HG03565 (cell line): Measurements from ENCODE around the gene KEL.

Source experiments
- ATAC-seq: cut with Tn5 transposase; IDR thresholded peaks from one replicate; pipeline ENCODE4 v1.9.1; 2021; ENCODE audit warnings: mild to moderate bottlenecking, moderate library complexity; ENCODE audit not compliant: unreplicated experiment

KEL gene

DNA sequence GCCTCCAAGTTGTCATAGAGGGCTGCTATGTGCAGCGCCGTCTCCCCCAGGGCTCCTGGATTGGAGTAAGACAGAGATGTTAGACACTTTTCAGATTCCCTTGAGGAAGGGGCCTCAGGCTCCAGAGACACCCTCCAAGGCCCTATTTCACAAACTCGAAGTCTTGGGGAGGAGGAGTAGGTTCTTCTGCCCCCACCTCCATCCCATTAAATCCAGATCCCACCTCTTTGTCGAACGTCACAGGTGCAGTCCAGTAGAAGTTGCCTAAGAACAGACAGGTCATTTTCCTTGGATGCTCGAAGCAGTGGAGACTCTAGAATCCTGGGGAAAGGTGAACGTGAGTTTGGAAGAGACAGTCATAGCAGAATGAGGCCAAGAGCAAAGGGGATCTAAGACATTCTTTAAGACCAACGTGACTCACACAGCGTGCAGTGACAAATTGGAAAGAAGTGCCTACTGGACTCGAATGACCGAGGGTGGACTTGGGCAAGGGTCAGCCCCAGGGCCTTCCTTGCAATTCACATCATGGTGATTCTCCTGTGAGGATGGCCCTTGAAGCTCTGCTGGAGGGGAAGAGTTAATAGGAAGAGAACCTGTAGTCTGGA lies 31.9 kb downstream of the KEL start:
- ATAC-seq = no peak

DNA sequence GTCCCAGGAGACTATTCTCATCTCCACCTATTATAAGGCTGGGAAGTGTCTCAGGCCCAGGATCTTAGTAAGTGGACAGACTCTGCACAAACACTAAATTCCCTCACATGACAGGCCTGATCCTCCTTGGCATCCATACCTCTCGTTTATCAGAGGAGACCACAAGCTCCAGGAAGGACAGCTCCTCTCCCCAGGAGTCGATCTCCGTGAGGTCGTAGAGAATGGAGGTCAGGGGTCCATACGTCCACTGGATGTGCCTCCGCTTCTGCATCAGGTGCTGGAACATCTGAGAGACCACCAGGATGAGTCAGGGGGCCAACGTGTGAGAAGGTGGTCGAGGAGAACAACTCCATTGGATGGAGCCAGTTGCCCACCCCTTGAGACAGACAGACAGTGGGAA lies 34.2 kb downstream of the KEL start:
- ATAC-seq = no peak

DNA sequence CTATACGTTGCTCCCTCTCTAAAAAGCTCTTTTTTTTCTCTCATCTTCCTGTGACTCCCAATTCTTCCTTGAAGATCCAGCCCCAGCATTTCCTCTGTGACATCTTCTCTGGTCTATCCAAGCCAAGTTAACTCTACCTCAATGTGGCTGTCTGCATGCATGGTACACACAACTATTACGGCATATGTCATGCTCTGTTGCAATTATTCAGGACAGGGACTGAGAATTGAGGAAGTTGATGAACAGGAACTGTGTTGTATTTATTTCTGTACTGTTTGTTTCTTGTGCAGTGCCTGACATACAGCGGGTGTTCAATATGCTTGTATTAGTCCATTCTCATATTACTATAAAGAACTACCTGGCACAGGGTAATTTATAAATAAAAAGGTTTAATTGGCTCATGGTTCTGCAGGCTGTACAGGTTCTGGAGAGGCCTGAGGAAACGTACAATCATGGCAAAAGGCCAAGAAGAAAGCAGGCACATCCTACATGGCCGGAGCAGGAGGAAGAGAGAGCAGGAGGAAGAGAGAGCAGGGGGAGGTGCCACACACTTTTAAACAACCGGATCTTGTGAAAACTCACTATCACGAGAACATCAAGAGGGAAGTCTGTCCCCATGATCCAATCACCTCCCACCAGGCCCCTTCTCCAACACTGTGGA lies 34.9 kb downstream of the KEL start:
- ATAC-seq = no peak

DNA sequence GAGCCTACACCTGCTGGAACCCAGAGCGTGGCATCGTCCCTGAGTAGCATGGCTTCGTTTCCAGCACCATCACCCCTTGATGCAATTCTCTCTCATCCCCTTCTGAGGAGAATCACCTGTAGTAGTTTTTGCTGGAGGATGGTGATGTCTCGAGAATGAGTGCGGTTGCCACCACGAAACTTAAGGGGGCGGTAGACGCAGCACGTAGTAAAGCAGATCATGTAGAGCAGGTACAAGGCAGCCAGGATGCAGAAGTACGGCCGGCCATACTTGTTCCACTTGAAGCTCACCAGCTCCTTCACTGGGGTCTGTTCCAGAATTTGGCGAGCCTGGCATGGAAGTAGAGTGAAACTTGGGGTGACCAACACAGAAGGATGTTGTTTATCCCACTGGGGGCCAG lies 36.8 kb downstream of the KEL start:
- ATAC-seq = no peak

DNA sequence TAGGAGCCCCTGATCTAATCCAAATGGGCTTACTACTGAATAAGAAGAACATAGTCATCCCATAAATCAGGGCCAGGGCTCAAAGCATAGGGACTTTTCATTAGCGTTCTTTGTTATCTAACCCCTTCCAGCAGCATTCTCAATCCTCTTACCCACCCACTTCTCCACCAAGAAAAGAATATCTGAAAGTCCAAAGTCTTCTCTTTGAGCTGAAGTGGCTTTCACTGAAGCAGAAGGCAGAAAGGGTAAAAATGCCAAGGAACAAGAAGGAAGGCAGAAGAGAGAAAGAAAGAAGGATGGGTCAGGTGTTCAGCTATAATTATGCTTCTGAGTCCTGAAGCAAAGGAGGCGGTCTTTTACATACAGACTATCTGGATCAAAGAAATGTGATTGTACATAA lies 38.8 kb downstream of the KEL start:
- ATAC-seq = no peak

DNA sequence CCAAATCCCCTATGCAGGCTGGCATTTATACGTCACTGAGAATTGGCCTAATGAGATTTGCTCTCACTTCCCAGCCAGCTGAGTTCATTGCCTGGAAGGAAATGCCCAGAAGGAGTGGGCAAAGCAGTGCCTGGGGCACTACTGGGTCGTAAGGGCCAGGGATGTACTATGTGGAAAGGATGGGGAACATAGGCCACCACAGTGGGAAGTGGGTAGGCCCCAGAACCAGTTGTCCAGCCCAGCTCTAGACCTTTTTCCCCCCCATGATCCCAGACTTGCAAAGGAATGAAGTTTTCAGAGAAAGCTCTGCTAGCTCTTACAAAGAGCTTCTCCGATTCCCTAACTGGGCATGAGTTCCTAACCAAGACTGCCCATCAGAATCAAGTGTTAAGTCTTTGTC lies 42.5 kb downstream of the KEL start:
- no peak for ATAC-seq

DNA sequence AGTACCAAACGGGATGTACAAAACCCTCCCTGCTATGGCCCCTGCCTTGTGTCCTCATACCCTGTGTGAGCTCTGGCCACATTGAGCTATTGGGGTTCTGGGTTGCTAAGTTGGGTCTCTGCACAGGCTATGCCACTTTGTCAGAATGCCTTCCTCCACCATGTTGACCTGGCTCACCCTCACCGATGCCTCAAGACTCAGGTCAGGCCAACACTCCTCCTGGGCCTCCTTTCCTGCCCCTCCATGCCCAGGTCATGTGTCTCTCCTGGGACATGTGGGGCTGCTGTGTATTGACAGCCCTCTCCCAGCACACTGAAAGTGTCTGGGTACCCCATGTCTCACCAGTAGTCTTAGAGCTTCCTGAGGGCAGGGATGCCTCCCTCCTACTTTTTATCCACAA lies 43.3 kb downstream of the KEL start:
- ATAC-seq = no peak

DNA sequence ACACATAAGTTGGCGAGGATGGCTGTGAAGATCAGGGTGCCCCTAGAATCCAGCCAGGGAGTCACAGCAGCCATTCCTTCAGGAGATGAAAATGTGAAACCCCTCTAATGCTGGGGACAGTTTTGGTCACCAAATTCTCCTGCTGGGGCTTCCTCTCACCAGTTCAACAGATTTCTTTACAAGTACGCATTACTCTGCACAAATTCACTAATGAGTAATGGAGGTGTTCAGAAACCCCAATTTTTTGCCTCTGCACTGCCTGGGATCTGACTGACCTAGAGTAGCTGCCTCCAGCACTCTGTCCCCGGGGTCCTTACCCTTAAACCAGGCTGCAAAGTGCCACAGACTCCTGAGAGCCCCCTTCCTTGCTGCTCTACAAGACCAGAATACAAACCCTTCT lies 44.7 kb downstream of the KEL start:
- ATAC-seq = no peak

DNA sequence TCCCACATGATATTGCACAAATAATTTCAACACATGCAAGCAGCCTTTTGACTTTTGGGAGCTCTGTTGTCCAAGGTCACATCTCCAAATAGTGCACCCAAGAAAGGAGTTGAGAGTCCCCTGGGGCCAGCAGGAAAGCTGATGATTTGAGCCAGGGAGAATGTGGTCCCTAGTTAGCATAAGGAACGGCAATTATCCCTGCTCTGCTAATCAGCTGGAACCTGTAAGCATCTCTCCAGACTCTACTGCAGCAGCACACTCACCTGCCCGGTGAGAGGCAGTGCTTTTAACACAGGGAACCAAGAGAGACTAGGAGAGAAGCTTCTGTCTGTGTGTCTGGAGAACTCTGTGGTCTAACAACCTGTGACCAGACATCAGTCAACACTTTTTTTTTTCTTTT lies 45.7 kb downstream of the KEL start:
- ATAC-seq = no peak

DNA sequence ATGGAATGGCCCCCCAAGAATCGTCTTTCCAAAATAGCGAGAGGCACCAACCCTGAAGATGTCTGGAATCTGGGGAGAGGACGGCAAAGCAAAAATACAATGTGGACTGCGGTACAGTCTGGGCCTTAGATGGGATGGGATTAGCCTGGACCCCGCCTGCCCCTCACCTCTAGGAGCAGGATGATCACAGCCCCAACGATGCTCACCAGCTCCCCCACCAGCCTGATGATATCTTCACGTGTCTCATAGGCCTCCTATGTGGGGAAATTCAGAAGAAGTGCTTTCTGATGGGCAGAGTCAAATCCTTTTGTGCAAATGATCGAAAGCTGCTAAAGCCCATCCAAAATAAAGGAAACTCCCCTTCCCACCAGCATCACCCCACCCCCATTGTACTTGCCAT lies 46.8 kb downstream of the KEL start:
- ATAC-seq = no peak

DNA sequence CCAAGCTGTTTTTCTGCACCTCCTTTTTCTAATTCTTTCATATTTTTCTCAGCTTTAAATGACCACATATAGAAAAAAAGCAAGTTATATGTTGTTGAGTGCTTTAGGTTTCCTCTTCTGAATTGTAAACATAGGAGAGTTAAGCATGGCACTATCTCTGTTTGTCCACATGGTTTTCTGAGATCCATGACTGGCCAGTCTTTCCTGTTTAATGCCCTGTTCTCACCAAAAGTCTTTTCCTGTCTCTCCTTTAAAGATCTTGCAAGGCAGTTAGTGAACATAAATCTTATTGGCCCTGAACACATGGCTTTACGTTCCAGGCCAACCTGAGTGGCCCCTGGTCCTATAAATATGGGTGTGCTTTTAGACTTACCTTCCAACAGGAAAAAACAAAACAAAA lies 48.0 kb downstream of the KEL start:
- ATAC-seq = no peak

DNA sequence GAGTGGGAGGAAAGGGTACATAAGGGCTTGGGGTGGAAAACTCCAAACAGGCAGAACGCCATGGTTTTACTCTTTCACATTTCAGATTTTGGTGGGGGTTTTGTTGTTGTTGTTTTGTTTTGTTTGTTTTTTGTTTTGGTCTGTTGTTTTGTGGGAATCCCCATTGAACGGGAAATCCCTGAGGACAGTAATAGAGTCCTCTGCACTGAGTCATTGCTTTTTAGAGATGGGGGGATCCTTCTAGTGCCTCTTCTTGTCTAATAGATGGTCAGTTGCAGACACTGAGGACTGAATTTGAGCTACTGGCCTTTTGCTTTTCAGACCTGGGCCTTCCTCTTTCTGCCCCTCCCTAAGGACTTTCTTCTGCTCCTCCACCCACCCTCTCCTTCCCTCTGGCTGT lies 48.6 kb downstream of the KEL start:
- ATAC-seq = no peak

DNA sequence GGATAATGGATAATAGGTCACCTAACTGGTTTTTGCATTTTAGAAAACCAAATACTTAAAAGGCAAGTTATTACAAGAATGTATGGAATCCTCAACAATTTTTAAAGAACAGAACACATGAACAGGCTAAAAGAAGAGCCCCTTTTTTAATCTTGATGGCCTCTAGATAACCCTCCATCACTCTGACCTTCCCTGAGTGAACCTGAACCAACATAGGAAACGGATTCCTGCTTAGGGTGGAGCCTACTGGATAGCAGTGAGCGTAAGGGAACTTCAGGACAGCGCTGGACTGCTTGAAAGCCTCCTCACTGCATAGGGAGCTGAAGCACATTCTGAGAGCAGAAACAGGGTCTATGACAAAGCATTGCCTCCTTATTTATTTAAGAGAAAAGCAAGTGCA lies 49.1 kb downstream of the KEL start:
- ATAC-seq = no peak

DNA sequence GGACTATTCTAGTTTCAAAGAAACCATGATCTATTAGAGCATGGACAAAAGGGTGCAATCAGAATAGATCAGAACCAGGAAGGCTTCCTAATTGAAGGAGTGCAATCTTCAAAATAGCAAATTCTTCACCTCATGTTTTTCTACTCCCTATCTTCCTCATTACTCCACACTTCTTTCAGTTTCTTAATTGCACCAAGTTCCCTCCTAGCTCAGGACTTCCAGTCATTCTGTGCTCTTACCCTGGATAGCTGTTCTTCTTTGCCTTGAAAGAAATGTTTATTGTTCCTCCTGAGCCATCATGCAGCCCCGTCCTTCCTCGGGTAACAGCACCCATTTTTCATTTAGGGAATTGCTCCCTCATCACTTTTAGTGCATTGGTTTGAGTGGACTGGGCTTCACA lies 51.7 kb downstream of the KEL start:
- ATAC-seq = no peak

DNA sequence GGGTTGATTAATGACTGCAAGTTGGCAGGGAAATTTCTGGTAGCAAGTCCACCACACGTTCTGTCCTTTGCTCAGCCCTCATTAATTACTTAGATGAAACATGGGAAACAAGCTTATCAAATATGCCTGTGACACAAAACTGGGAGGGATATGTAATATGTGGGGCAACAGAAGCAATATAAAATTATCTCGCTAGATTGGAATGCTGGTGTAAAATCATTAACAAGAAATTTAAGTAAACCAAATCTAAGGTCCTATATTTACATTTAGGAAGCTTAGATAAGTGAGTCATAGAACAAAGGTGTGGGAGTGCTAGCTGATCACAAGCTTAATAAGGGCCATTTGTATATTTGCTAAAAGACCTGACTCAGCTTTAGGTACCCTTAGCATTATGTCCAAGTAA lies 52.1 kb downstream of the KEL start:
- no peak for ATAC-seq

DNA sequence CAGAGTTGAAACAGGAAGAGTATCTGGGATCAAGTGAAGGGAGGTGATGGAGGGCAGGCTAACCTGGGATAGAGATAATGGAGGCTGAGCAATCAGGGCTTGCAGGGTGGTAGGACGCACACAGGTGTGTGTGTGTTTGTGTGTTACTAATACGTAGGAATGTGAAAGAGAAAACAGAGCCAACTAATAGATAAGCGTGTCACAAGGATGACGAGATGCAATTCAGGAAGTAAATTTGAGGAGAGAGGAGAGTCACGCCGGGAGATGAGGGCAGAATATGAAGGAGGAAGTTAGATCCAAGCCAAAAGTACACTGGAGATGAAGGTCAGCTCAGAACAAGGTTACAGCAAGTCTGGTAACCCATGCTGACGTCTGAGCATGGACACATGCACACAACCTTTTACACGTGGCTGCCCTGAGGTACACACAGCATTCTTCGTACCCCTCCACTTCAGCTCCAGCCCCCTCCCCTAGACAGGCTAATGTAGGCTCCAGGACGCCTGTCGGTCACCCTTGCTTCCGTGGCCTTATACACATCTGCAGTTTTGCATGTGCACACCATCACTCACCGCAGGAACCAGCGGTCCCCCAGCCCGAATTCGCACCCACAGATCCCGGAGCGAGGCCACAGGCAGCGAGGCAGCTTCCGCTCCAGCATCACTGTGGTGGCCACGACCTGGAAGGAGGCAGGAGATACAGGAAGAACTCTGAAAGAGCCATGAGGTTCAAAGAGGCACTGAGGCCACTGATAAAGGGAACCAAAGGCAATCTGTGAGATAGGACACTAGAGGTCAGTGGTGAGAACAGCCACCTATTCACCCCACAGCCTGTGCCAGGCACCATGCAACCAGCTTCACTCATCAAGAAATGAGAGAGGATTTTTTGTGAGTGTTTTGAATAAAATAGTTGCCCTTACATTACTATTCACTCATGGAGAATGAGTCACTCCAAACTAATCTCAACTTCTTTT lies 53.0 kb downstream of the KEL start:
- no peak for ATAC-seq

DNA sequence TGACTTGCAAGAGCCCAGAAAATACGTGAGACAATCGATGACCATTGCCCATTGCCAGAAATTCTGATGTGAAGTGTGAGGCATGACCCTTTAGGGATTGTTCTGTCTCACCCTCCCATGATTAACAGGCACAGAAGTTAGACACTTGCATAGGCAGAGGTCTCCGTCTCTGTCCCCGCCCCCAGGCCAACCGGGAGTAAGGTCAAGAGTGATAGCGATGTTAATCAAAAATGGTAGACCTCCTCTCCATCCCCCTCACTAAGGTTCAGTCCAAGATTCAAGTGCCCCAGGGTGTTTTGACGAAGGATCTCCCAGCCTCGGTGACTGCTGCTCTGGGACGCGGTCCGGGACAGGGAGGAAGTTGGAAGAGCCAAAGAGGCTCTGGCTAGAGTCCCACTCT lies 53.9 kb downstream of the KEL start:
- ATAC-seq = no peak

DNA sequence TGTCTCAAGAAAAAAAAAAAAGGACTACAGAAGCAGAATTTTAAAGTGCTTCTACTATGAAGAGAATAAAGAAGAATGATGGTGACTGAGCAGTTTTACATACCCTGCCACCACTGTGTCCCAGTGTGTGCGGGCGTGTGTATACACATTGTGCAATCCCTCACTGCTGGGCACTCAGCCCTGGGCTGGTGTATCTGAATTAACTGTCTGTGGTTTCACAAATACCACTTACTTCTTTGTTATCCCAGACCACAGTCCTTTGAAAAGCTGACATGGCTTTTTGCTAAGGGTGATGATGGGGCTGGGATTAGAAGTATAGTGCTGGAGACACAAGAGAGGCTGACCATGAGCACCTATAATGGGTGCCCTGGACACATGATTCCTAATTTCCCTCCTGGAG lies 55.5 kb downstream of the KEL start:
- no peak for ATAC-seq

DNA sequence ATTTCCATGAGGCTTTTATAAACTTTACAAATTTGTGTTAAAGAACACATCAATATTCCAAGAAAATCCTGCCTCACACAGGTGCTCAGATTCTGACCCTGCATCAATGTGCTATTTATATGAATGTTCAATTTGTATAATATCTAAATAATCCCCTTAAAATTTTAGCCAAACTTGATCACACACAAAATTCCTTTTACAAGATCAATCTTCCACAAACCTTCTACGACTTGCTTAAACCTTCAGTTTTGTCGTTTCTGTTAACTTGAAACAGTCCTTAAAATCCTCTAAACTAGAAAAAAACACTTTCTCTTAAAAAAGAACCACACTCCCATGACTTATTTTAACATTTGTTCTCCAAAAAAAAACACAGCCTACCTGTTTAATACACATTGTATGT lies 56.4 kb downstream of the KEL start:
- ATAC-seq = no peak

DNA sequence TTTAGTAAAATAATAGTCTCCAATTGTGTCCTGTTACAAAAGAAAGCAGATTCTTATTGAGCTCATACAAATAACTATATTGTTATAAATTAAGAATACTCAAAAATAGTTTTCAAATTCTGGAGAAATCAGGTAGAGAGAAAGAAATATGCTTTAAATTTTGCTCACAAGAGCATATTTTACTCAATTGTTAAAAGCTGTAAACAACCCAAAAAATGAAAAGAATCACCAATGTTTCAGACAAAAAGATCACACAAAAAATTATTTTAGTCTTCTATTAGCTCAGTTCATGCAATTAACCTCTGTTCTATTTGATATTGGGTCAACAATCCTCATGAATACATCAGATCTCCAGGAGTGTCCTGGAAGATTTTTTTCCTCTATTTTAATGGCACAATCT lies 58.0 kb downstream of the KEL start:
- no peak for ATAC-seq

DNA sequence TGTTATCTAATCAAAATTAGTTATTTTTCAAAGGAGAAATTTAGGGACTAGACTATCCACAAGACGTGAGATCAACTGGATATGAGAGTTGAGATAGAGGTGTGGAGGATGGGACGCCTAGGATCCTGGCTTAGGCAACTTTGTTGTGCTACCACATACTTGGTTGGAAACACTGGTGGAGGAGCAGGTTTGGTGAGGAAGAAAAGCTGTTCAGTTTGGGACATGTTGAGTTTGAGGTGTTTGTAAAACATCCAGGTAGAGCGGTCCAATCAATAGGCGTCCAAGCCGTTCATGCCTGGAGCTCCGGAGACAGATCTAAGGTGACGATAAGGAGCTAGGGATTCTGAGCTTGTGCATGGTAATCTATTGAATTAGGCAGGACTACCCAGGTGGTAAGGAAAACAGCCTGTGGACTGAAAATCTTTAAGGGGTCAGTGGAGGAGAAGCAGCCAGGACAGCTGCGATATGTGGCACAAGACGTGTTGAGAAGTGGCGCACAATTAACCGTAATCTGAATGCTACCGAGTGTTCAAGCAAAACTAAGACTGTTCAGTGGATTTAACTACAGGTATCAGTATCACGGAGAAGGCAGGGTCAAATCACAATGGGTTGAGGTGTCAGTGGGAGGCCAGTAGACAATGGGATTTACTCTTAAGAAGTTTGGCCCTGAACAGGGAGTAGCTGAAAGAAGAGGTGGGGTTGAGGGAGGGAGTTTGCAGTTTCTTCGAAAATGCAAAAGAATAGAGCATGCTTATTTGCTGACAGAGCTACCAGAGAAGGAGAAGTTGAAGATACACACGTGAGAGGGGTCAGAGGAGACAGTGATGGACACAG lies 60.5 kb downstream of the KEL start:
- no peak for ATAC-seq
